OCI-LY1 (cell line): ENCODE results near the gene DNMT3A.

Source experiments
- H2AFZ ChIP-seq: fragments of 200-600 bp; sonication (generic), shearing (Covaris generic); 2 replicates; pipeline ENCODE4 v1.6.0; 2014; ENCODE audit warnings: antibody characterized with exemption, mild to moderate bottlenecking, low read length
- H3F3A ChIP-seq: fragments of 200-600 bp; sonication (generic), shearing (Covaris generic); 2 replicates; pipeline ENCODE4 v1.6.0; 2014; ENCODE audit warnings: mild to moderate bottlenecking, antibody characterized with exemption, low read length, moderate library complexity; ENCODE audit not compliant: insufficient read depth
- H3K27ac ChIP-seq: fragments of 200-600 bp; sonication (generic); 2 replicates; pipeline ENCODE4 v1.5.1; 2014; ENCODE audit warnings: low read length, mixed run types, mild to moderate bottlenecking, low read depth; ENCODE audit not compliant: poor library complexity, severe bottlenecking
- H3K27me3 ChIP-seq: fragments of 200-600 bp; sonication (generic); 2 replicates; pipeline ENCODE4 v1.6.0; 2014; ENCODE audit warnings: antibody characterized with exemption, mild to moderate bottlenecking, low read length, moderate library complexity; ENCODE audit not compliant: insufficient read depth
- H3K36me3 ChIP-seq: fragments of 200-600 bp; sonication (generic); 2 replicates; pipeline ENCODE4 v1.6.1; 2014; ENCODE audit warnings: mild to moderate bottlenecking, antibody characterized with exemption, low read length, moderate library complexity, mixed read lengths; ENCODE audit not compliant: insufficient read depth
- H3K4me1 ChIP-seq: fragments of 200-600 bp; sonication (generic); 2 replicates; pipeline ENCODE4 v1.5.1; 2014; ENCODE audit warnings: mild to moderate bottlenecking, low read length, moderate library complexity; ENCODE audit not compliant: insufficient read depth, severe bottlenecking
- H3K4me2 ChIP-seq: fragments of 200-600 bp; sonication (generic), shearing (Covaris generic); 2 replicates; pipeline ENCODE4 v1.6.1; 2014; ENCODE audit warnings: low read length
- H3K4me3 ChIP-seq: fragments of 200-600 bp; sonication (generic); 2 replicates; pipeline ENCODE4 v1.5.1; 2014; ENCODE audit warnings: low read length, low read depth, mild to moderate bottlenecking, mixed read lengths; ENCODE audit not compliant: poor library complexity, severe bottlenecking
- H3K79me2 ChIP-seq: fragments of 200-600 bp; shearing (Covaris generic); 2 replicates; pipeline ENCODE4 v1.6.1; 2016; ENCODE audit warnings: mixed run types, low read length, mixed read lengths; ENCODE audit not compliant: insufficient read depth
- H3K9ac ChIP-seq: fragments of 200-600 bp; sonication (generic), shearing (Covaris generic); 2 replicates; pipeline ENCODE4 v1.6.1; 2014; ENCODE audit warnings: mild to moderate bottlenecking, low read length, mixed read lengths
- H3K9me2 ChIP-seq: fragments of 200-600 bp; sonication (generic), shearing (Covaris generic); 2 replicates; pipeline ENCODE4 v1.6.1; 2014; ENCODE audit warnings: low read depth, mild to moderate bottlenecking, low read length, mixed read lengths
- H3K9me3 ChIP-seq: fragments of 200-600 bp; shearing (Covaris generic); 2 replicates; pipeline ENCODE4 v1.6.1; 2014; ENCODE audit warnings: low read length, mixed read lengths
- H4K20me1 ChIP-seq: fragments of 200-600 bp; sonication (generic), shearing (Covaris generic); 2 replicates; pipeline ENCODE4 v1.6.0; 2016; ENCODE audit warnings: mild to moderate bottlenecking, low read length; ENCODE audit not compliant: insufficient read depth
- CTCF ChIP-seq: fragments of 200-600 bp; sonication (generic), shearing (Covaris generic); IDR thresholded peaks from 2 replicates; pipeline ENCODE4 v1.5.1; 2017; ENCODE audit warnings: mild to moderate bottlenecking, antibody characterized with exemption, low read length, moderate library complexity, mixed read lengths
- EZH2 ChIP-seq: fragments of 200-600 bp; sonication (generic), shearing (Covaris generic); IDR thresholded peaks from 2 replicates; pipeline ENCODE4 v1.8.0; 2017; ENCODE audit warnings: borderline replicate concordance, mixed run types, mild to moderate bottlenecking, antibody characterized with exemption, low read length, moderate library complexity, mixed read lengths

The DNMT3A gene

GRCh38 chr2:25339791-25340180, 1.9 kb downstream of the DNMT3A start:
- Histone ChIP-seq H3F3A (no peaks in the 10 kb centered on the region), H3K27ac (no peak overlapping the region), H3K4me3 (no peak overlapping the region), H3K9me3 (no peaks in the 10 kb centered on the region), H3K9me2 (no peaks in the 10 kb centered on the region), H3K36me3 (no peaks in the 10 kb centered on the region), H4K20me1 (no peaks in the 10 kb centered on the region), H3K27me3 (peaks cover 4% of the 10 kb centered on the region; the same call in 1 of the 2 replicates), H3K4me1 (peaks cover 6% of the 10 kb centered on the region), H3K9ac (no peak overlapping the region), H2AFZ (no peak overlapping the region), H3K4me2 (no peak overlapping the region; the same call in 1 of the 2 replicates), H3K79me2 (no peaks in the 10 kb centered on the region)
- TF ChIP-seq EZH2: no peak
- no peak for TF ChIP-seq CTCF

- no peaks in the 10 kb centered on the region for H3K79me2 ChIP-seq
- H2AFZ ChIP-seq: no peak overlapping the region
- H3K27ac ChIP-seq: no peak overlapping the region
- peaks cover 4% of the 10 kb centered on the region; the same call in 1 of the 2 replicates for H3K27me3 ChIP-seq
- H4K20me1 ChIP-seq: no peaks in the 10 kb centered on the region
- H3K4me1 ChIP-seq: peaks cover 6% of the 10 kb centered on the region
- no peaks in the 10 kb centered on the region for H3K36me3 ChIP-seq
- no peaks in the 10 kb centered on the region for H3K9me3 ChIP-seq
- H3F3A ChIP-seq: no peaks in the 10 kb centered on the region
- no peak overlapping the region for H3K9ac ChIP-seq
- H3K4me3 ChIP-seq: no peak overlapping the region
- TF ChIP-seq CTCF (no peak), EZH2 (no peak)
- H3K4me2 ChIP-seq: no peak overlapping the region
- H3K9me2 ChIP-seq: no peaks in the 10 kb centered on the region
These were observed 2.5 kb downstream of the DNMT3A start for GRCh38 chr2:25339211-25339674.

- Histone ChIP-seq H3K27me3 (peaks cover 4% of the 10 kb centered on the region; the same call in 1 of the 2 replicates), H3K36me3 (no peaks in the 10 kb centered on the region), H3K27ac (no peak overlapping the region), H3K4me1 (peaks cover 6% of the 10 kb centered on the region), H3K9me2 (no peaks in the 10 kb centered on the region), H2AFZ (no peak overlapping the region), H3K4me2 (no peak overlapping the region), H3F3A (no peaks in the 10 kb centered on the region), H3K9ac (no peak overlapping the region), H3K9me3 (no peaks in the 10 kb centered on the region), H3K4me3 (no peak overlapping the region), H3K79me2 (no peaks in the 10 kb centered on the region), H4K20me1 (no peaks in the 10 kb centered on the region)
- TF ChIP-seq CTCF (no peak), EZH2 (no peak)
These were observed 3.3 kb downstream of the DNMT3A start for GRCh38 chr2:25338401-25338800.
